GM19025 (cell line): ENCODE measurements around the gene RAB4B.
"Not testable (repeated sequence)": the region's sequence is repeated elsewhere in the genome, so short reads cannot be mapped to it uniquely, and the experiment has no call there.

ENCODE experiments used
- ATAC-seq: cut with Tn5 transposase; IDR thresholded peaks from one replicate; pipeline ENCODE4 v1.9.1; 2021; ENCODE audit warnings: mild to moderate bottlenecking, low read depth, moderate library complexity; ENCODE audit not compliant: unreplicated experiment

The RAB4B gene

DNA sequence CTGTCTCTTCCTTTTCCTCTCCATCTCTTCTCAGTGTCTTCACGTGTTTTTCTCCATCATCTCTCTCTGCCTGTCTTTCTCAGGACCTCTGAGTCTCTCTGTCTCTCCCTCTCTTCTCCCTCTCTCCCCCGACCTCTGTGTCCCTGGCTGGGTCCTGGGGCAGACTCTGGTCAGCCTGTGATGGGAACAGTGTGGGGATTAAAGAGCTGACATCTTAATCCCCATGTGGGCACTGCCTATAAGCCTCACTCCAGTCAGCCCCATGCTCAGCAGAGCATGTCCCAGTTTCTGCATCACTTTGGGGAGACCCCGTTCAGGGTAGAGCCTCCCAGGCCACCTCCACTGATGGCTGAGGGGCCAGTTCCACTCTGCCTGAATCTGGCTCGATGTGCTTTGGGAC is 37.2 kb downstream of the RAB4B start:
- ATAC-seq: no peak

DNA sequence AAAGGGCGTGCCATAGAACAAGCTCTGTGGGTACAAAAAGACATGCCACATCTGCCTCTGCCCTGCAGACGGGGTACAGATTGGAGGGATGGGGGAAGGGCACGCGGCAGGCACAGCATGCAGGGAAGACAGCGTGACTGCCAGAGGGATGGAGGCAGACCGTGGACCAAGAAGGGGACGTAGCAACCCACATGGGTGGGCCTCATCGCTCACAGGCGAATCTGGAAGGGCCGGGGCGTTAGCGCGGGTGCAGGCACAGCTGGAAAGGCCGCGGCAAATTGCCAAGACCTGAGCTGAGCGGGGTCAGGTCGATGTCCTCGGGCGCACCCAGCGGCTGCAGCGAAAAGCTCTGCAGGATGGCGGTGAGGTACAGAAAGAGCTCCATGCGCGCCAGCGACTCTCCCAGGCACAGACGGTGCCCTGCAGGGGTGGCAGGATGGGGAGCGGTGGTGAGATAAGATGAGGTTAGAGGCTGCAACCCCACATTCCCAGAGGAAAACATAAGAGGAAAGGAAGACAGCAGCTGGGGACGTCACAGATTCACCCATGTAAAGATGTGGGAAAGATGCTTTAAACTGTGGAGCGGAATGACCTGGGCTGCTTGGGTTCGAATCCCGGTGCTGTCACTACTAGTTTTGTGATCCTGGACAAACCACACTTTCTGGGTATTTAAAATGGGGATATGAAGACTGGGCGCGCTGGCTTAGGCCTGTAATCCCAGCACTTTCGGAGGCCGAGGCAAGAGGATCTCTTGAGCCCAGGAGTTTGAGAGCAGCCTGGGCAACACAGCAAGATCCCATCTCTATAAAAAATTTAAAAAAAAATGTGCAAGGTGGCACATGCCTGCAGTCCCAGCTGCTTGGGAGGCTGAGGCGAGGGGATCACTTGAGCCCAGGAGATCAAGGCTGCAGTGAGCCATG is 40.7 kb downstream of the RAB4B start:
- ATAC-seq: peak; percentile 70

DNA sequence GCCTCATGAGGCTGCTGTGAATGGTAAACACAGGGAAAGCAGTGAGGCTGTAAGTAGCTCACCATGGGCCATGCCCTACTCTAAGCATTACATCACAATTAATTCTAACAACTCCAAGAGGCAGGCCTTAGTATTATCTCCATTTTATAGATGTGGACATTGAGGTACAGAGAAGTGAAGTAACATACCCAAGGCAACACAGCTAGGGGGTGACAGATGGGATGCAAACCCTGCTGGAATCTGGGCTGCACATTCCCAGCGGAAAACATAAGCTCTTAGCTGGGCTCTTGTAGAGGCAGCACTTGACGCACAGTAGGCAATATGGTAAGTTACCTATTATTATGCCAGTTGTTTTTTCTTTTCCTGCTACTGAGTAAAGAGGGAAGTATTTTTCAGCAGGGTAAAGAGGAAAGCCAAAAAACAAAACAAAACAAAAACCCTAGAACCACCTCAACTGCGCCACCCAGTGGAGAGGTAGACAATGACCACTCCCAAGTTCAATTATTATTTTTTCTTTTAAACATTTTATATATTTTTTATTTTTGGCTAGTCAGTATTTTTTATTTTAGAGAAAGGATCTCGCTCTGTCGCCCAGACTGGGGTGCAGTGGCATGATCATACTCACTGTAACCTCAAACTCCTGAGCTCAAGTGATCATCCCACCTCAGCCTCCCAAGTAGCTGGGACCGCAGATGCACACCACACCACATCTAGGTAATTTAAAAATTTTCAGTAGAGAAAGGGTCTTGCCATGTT is 41.6 kb downstream of the RAB4B start:
- not testable (repeated sequence) for ATAC-seq

DNA sequence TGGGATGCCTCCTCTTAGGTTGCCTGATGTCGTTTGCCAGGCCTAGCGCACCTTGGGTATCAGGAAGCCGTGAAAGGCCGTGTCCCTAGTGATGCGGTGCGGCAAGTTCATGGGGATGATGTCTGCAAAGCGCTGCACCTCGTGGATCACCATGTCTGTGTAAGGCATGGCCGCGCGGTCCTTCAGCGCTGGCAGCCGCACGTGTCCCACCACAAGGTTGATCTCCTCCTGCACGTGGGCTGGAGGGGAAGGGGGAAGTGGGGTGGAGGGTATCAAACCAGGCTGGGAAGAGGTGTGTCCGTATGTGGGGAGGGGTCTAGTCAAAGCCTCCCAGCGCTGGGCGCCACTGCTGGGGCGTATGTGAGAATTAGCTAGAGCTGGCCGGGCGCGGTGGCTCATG is 44.1 kb downstream of the RAB4B start:
- no peak for ATAC-seq

DNA sequence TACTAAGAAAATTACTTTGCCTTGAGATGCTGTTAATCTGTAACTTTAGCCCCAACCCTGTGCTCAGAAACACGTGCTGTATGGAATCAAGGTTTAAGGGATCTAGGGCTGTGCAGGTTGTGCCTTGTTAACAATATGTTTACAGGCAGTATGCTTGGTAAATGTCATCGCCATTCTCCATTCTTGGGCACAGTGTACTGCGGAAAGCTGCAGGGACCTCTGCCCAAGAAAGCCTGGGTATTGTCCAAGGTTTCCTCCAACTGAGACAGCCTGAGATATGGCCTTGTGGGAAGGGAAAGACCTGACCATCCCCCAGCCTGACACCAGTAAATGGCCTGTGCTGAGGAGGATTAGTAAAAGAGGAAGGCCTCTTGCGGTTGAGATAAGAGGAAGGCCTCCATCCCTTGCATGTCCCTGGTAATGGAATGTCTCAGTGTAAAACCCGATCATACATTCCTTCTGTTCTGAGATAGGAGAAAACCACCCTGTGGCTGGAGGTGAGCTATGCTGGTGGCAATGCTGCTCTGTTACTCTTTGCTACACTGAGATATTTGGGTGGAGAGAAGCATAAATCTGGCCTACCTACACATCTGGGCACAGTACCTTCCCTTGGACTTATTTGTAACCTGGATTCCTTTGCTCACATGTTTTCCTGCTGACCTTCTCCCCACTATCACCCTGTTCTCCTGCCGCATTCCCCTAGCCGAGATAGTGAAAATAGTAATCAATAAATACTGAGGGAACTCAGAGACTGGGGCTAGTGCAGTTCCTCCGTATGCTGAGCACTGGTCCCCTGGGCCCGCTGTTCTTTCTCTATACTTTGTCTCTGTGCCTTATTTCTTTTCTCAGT is 44.9 kb downstream of the RAB4B start:
- ATAC-seq: not testable (repeated sequence)

DNA sequence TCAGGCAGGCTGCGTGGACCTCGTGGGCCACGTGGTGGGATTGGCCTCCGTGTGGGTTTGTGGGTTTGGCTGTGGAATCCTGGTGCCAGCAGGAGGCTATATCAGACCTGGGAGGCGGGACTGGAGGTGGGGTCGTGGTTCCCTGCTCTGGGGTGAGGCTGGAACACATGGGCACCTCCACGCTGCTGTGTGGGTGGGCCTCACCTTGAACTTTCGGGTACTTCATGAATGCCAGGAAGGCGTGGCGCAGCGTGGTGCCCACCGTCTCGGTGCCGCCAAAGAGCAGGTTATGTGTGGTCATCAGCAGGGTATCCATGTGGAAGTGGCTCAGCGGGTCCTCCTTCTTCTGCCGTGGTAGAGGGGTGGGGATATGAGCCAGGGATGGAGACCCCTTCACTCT is 46.9 kb downstream of the RAB4B start:
- not testable (repeated sequence) for ATAC-seq

DNA sequence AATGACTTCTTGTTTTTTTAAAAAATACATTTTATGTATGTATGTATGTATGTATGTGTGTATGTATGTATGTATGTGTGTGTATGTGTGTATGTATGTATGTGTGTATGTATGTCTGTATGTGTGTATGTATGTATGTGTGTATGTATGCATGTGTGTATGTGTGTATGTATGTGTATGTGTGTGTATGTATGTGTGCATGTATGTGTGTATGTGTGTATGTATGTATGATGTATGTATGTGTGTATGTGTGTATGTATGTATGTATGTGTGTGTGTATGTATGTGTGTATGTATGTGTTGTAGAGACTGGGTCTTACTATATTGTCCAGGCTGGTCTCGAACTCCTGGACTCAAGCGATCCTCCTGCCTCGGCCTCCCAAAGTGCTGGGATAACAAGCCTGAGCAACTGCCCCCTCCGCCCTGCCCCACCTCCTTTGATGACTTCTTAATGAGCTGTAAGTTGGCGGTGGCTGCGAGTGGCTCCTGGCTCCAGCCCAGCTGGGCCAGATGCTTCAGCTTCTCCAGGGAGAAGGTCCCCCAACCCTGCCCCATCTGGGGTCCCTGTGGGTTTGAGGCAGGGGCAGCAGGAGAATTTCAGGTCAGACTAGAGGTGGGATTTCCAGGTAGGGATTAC is 47.5 kb downstream of the RAB4B start:
- ATAC-seq: not testable (repeated sequence)

DNA sequence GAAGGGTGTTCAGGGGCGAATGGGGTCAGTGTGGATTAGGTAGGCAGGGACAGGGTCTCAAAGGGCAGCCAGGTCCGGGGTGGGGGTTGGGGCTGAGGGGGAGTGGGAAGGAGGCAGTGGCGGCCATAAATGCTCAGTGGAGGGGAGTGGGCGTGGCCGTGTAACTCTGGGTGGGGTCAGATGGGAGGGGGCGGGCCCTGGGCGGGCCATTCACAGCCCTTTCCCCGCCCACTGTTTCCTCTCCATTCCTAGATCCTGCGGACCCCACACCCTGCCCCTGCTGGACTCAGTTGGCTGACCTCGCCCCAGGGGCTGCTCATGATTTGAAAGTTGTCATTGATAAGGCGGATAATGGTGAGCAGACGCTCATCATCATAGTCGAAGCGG is 48.3 kb downstream of the RAB4B start:
- ATAC-seq: not testable (repeated sequence)

DNA sequence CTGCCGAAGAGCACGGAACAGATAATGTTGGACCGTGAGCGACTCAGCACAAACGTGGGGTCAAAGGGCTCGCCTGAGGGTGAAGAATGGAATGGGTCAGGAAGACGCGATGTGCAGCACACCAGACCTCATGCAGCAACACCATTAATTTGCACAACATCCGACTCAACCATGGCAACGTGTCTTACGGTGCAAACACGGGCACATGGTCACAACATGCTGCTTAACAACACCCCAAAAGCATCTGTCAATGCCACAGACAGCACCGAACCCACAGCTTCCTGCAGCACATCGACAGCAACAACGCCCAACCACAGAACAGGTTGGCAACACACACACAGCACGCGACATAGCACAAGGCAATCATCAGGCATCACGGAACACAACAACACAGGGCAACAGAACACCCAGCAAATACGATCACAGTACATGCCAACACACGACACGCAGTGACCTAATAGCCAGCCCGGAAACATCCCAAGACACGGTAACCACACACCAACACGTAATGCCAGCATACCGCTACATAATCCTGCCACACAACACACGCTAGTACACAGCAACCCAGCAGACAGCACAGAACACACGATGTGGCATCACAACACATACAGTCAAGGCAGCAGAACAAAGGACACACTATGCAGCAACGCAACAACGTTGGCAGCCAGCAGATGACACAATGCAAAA is 48.8 kb downstream of the RAB4B start:
- ATAC-seq: not testable (repeated sequence)

DNA sequence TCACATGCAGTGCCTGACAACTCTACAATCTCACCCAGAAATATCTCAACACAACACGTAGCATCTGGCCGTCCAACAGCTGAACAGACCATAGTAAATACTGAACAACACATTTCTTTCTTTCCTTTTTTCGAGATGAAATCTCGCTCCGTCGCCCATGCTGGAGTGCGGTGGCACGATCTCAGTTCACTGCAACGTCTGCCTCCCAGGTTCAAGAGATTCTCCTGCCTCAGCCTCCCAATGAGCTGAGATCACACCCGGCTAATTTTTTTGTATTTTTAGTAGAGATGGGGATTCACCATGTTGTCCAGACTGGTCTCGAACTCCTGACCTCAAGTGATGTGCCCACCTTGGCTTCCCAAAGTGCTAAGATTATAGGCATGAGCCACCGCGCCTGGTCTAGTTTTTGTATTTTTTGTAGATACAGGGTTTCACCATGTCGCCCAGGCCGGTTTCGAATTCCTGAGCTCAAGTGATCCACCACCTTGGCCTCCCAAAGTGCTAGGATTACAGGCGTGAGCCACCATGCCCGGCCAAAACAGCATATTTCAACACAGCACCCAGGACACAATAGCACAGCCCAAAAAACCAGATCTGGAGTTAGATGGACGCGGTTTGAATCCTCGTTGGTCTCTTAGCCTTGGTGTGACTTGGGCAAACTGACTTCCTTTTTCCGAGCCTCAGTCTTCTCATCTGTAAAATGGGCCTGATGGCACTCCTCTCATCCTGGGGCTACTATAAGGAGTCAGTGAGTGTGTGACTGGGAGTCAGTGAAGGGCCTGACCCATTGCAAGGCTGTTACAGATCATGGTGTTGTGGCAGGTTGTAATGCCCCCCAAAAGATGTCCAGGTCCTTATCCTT is 49.6 kb downstream of the RAB4B start:
- no peak for ATAC-seq

DNA sequence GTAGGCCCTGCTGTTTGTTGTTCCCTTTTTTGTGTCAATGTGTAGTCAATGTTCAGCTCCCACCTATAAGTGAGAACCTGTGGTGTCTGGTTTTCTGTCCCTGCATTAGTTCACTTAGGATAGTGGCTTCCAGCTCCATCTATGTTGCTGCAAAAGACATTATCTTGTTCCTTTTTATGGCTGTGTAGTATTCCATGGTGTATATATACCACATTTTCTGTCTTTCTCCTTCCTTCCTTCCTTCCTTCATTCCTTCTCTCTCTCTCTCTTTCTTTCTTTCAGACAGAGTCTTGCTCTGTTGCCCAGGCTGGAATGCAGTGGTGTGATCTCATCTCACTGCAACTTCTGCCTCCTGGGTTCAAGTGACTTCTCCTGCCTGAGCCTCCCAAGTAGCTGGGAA is 51.2 kb downstream of the RAB4B start:
- no peak for ATAC-seq

DNA sequence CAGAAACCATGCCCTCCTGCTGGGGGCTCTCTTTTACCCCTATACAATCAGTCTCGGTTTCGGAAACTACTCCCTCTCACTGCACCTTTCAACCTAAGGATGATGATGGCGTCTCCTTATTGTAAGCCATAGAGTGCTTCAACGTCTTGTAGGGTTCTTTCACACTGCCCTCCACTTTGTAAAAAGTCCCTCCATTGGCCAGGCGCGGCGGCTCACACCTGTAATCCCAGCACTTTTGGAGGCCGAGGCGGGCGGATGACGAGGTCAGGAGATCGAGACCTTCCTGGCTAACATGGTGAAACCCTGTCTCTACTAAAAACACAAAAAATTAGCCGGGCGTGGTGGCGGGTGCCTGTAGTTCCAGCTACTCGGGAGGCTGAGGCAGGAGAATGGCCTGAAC is 52.7 kb downstream of the RAB4B start:
- ATAC-seq: not testable (repeated sequence)

DNA sequence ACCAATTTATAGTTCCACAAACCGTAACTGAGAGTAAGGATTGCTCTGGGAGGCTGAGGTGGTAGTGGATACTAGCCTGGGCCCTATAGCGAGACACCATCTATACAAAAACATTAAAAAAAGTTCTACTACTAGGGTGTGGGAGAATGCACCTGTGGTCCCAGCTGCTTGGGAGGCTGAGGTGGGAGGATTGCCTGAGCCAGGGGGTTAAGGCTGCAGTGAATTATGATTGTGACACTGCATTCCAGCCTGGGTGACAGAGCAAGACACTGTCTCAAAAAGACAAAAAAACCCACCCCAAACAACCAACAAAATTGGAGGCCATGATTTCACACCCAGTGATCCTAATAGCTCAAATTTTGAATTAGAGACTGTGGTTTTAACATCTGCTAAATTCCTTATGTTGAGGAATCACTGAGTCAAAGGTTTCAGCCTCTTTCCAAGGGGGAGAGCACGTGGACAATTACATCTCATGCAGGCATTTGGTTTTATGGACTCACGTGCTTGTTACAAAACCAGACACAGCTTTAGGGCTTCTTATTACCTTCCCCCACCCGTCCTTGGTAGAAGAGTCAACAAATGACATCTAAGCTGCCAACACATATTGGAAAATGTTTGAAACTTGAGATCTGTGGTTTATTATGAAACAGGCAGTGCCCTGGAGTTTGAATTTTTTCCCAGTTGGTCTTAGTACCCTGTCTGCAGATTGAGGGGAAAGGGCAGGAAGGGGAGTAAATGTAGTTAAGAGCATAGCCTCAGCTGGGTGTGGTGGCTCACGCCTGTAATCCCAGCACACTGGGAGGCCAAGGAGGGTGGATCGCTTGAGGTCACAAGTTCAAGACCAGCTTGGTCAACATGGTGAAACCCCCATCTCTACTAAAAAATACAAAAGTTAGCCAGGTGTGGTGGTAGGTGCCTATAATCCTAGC is 53.7 kb downstream of the RAB4B start:
- no peak for ATAC-seq

DNA sequence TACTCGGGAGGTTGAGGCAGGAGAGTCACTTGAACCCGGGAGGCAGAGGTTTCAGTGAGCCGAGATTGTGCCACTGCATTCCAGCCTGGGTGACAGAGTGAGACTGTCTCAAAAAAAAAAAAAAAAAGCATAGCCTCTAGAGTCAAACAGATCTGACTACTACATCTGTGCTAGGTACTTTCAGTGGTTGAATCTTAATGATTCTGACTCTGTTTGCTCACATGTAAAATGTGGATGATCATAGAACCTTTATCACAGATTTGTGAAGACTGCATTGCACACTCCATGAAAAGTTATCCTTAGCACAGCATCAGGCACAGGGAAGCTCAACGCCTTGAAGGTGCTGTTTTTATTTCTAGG is 54.4 kb downstream of the RAB4B start:
- not testable (repeated sequence) for ATAC-seq

DNA sequence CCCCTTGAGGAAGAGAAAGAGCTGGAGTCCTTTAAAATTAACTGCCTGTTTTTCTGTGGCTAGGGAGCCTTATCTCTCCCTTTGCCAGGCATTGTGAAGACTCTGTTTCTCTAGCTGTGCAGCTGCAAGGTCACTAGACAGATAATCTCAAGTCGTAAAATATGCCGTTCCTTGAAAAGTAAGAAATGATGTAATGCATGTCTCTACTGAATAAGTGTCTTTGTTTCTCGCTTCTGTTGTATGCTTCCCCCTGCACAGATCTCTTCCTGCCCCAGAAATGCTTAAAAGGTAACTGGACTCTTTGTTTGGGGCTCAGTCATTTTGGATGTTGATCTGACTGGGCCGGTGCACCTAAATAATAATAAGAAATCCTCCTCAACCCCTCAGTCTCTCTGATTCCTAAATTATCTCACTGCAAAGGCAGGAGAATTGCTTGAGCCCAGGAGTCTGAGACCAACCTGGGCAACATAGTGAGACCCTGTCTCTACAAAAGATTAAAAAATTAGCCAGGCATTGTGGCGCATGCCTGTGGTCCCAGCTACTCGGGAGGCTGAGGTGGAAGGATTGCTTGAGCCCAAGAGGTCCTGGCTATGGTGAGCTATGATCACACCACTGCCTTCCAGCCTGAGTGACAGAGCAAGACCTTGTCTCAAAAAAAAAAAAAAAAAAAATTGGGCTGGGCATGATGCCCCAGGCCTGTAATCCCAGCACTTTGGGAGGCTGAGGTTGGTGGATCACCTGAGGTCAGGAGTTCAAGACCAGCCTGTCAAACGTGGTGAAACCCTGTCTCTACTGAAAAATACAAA is 55.9 kb downstream of the RAB4B start:
- not testable (repeated sequence) for ATAC-seq

DNA sequence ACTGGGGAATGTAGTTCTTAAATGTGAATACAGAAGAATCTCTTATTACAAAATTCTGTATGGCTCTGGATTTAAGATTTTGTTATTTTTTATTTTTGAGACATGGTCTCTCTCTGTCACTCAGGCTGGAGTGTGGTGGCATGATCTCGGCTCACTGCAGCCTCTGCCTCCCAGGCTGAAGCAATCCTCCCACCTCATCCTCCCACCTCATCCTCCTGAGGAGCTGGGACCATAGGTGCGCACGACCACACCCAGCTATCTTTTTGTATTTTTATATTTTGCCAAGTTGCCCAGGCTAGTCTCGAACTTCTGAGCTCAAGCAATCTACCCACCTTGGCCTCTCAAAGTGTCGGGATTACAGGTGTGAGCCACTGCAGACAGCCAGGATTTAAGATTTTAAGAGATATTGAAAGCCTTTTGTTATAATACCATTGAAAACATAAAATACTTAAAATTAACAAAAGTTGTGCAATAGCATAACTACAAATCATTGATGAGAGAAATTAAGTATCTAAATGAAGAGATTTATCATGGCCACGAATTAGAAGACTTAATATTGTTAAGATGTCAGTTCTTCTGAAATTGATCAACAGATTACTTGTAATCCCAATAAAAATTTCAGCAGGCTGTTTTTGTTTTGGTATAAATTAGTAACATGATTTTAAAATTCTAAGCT is 58.8 kb downstream of the RAB4B start:
- no peak for ATAC-seq
